Neural progenitor cell (in vitro differentiated cells): Measurements from ENCODE around the gene PER2. TPM values are rescaled to one million over a fixed set of nuclear protein-coding genes. Genes with fewer than 3 reads are reported as not detected.

Source experiments
- DNase-seq: peaks from one replicate; pipeline ENCODE4 v3.0.0-alpha.2; 2016; ENCODE audit warnings: low spot score
- H2AFZ ChIP-seq: fragments of 200-600 bp; sonication (generic); replicated peaks from 2 replicates; pipeline ENCODE4 v1.6.1; 2016; ENCODE audit warnings: antibody characterized with exemption
- H3F3A ChIP-seq: fragments of 200-600 bp; sonication (generic); 2 replicates; pipeline ENCODE4 v1.6.1; 2016; ENCODE audit warnings: antibody characterized with exemption, low read depth
- H3K27ac ChIP-seq: fragments of 200-600 bp; sonication (generic); 2 replicates; pipeline ENCODE4 v1.5.1; 2016; ENCODE audit warnings: mild to moderate bottlenecking
- H3K27me3 ChIP-seq: fragments of 200-600 bp; sonication (generic); 2 replicates; pipeline ENCODE4 v1.6.1; 2016; ENCODE audit warnings: mild to moderate bottlenecking, moderate library complexity
- H3K36me3 ChIP-seq: fragments of 200-600 bp; sonication (generic); 2 replicates; pipeline ENCODE4 v1.5.1; 2016
- H3K4me1 ChIP-seq: fragments of 200-600 bp; sonication (generic); 2 replicates; pipeline ENCODE4 v1.6.1; 2016; ENCODE audit warnings: mixed run types
- H3K4me2 ChIP-seq: fragments of 200-600 bp; sonication (generic); 2 replicates; pipeline ENCODE4 v1.6.1; 2016
- H3K4me3 ChIP-seq: fragments of 200-600 bp; sonication (generic); 2 replicates; pipeline ENCODE4 v1.5.1; 2016
- H3K79me2 ChIP-seq: fragments of 200-600 bp; sonication (generic); 2 replicates; pipeline ENCODE4 v1.6.1; 2016; ENCODE audit warnings: low read depth
- H3K9ac ChIP-seq: fragments of 200-600 bp; sonication (generic); 2 replicates; pipeline ENCODE4 v1.6.1; 2016
- H3K9me3 ChIP-seq: fragments of 200-600 bp; sonication (generic); 2 replicates; pipeline ENCODE4 v1.5.1; 2016; ENCODE audit warnings: low read depth
- H4K20me1 ChIP-seq: fragments of 200-600 bp; sonication (generic); 2 replicates; pipeline ENCODE4 v1.6.1; 2016; ENCODE audit warnings: low read depth
- H3K27ac Mint-ChIP-seq: 3 replicates; pipeline ENCODE4 v1.8.0; 2021; ENCODE audit warnings: mixed read lengths
- H3K27me3 Mint-ChIP-seq: 2 replicates; pipeline ENCODE4 v1.8.0; 2022; ENCODE audit warnings: low read depth, mild to moderate bottlenecking, inconsistent platforms, moderate library complexity, mixed read lengths; ENCODE audit not compliant: insufficient read depth
- H3K36me3 Mint-ChIP-seq: 3 replicates; pipeline ENCODE4 v1.8.0; 2021; ENCODE audit warnings: mixed read lengths
- H3K4me1 Mint-ChIP-seq: 3 replicates; pipeline ENCODE4 v1.8.0; 2021; ENCODE audit warnings: mixed read lengths
- H3K4me3 Mint-ChIP-seq: 3 replicates; pipeline ENCODE4 v1.8.0; 2021; ENCODE audit warnings: mild to moderate bottlenecking, moderate library complexity, mixed read lengths
- H3K9me3 Mint-ChIP-seq: 3 replicates; pipeline ENCODE4 v1.8.0; 2020; ENCODE audit warnings: mixed read lengths
- CTCF ChIP-seq: fragments of 200-600 bp; sonication (generic); IDR thresholded peaks from 2 replicates; pipeline ENCODE4 v1.5.1; 2017; ENCODE audit warnings: antibody characterized with exemption, mild to moderate bottlenecking
- EZH2 ChIP-seq: fragments of 200-600 bp; sonication (generic); IDR thresholded peaks from 2 replicates; pipeline ENCODE4 v1.6.1; 2017; ENCODE audit warnings: antibody characterized with exemption, mild to moderate bottlenecking, moderate library complexity
- EZH2phosphoT487 ChIP-seq: fragments of 200-600 bp; sonication (generic); IDR thresholded peaks from 2 replicates; pipeline ENCODE4 v1.6.1; 2017; ENCODE audit warnings: antibody characterized with exemption
- total RNA-seq: library from RNA; depleted of rRNA; stranded (reverse); fragments of >200 nt; gene quantifications from 2 replicates; pipeline ENCODE4 v1.2.3, GENCODE V29; 2015; ENCODE audit warnings: low replicate concordance

PER2 gene
- total RNA-seq, 1 donor from 2014 or later = 1.4 TPM

- Mint-ChIP-seq H3K27me3 (peaks cover 2% of the 10 kb centered on the region), H3K4me1 (peaks cover 4% of the 10 kb centered on the region), H3K4me3 (no peak overlapping the region), H3K27ac (no peak overlapping the region), H3K36me3 (peaks cover 1% of the 10 kb centered on the region), H3K9me3 (no peaks in the 10 kb centered on the region)
- H3K27ac ChIP-seq = no peak overlapping the region
- DNase-seq = no peak
- H3K4me3 ChIP-seq = no peak overlapping the region
- no peak overlapping the region for H2AFZ ChIP-seq
- no peaks in the 10 kb centered on the region for H3K79me2 ChIP-seq
- no peak for TF ChIP-seq CTCF
- TF ChIP-seq EZH2phosphoT487 = no peak
- no peak for TF ChIP-seq EZH2
- no peak overlapping the region for H3K4me2 ChIP-seq
- H3F3A ChIP-seq = no peaks in the 10 kb centered on the region
- H3K4me1 ChIP-seq = no peaks in the 10 kb centered on the region
- no peaks in the 10 kb centered on the region for H3K36me3 ChIP-seq
- no peaks in the 10 kb centered on the region for H4K20me1 ChIP-seq
- H3K9ac ChIP-seq = no peak overlapping the region
- H3K9me3 ChIP-seq = no peaks in the 10 kb centered on the region
- H3K27me3 ChIP-seq = peaks cover 12% of the 10 kb centered on the region
Measured at GRCh38 chr2:238225121-238225520, 63.3 kb downstream of the PER2 start.

- Histone ChIP-seq H3K27ac (no peak overlapping the region), H4K20me1 (no peaks in the 10 kb centered on the region), H3K27me3 (peaks cover 6% of the 10 kb centered on the region), H3F3A (no peaks in the 10 kb centered on the region), H3K4me2 (no peak overlapping the region), H3K36me3 (no peaks in the 10 kb centered on the region), H3K79me2 (no peaks in the 10 kb centered on the region), H3K9me3 (no peaks in the 10 kb centered on the region), H2AFZ (no peak overlapping the region), H3K9ac (no peak overlapping the region), H3K4me3 (no peak overlapping the region), H3K4me1 (no peaks in the 10 kb centered on the region)
- Mint-ChIP-seq H3K36me3 (peaks cover 1% of the 10 kb centered on the region), H3K27me3 (peaks cover 2% of the 10 kb centered on the region), H3K4me3 (no peak overlapping the region), H3K9me3 (no peaks in the 10 kb centered on the region), H3K4me1 (peaks cover 4% of the 10 kb centered on the region), H3K27ac (no peak overlapping the region)
- no peak for DNase-seq
- no peak for TF ChIP-seq CTCF
- TF ChIP-seq EZH2 = no peak
- TF ChIP-seq EZH2phosphoT487 = no peak
Measured at GRCh38 chr2:238224356-238225035, 63.9 kb downstream of the PER2 start.

GRCh38 chr2:238220892-238221521 lies 67.4 kb downstream of the PER2 start:
- no peak overlapping the region for H3K9ac ChIP-seq
- no peaks in the 10 kb centered on the region for H3K27me3 ChIP-seq
- H3K27ac Mint-ChIP-seq = no peak overlapping the region
- H3K27ac ChIP-seq = no peak overlapping the region
- H3K36me3 Mint-ChIP-seq = no peaks in the 10 kb centered on the region
- no peak overlapping the region for H3K4me2 ChIP-seq
- H3K4me3 ChIP-seq = no peak overlapping the region
- no peaks in the 10 kb centered on the region for H3F3A ChIP-seq
- DNase-seq = no peak
- H3K4me1 Mint-ChIP-seq = peaks cover 15% of the 10 kb centered on the region
- peaks cover 2% of the 10 kb centered on the region for H3K27me3 Mint-ChIP-seq
- no peaks in the 10 kb centered on the region for H3K79me2 ChIP-seq
- no peaks in the 10 kb centered on the region for H3K9me3 ChIP-seq
- H3K4me3 Mint-ChIP-seq = no peak overlapping the region
- H3K4me1 ChIP-seq = peaks cover 8% of the 10 kb centered on the region
- no peaks in the 10 kb centered on the region for H3K36me3 ChIP-seq
- H3K9me3 Mint-ChIP-seq = peaks cover 2% of the 10 kb centered on the region
- no peak overlapping the region for H2AFZ ChIP-seq
- TF ChIP-seq CTCF (no peak), EZH2phosphoT487 (no peak), EZH2 (no peak)
- no peaks in the 10 kb centered on the region for H4K20me1 ChIP-seq
